CD4-positive, CD25-positive, alpha-beta regulatory T cell (primary cell): ENCODE data around the gene CBY2. TPM values are rescaled to one million over a fixed set of nuclear protein-coding genes. Genes with fewer than 3 reads are reported as not detected.

Experiments used
- ATAC-seq, 2 donors: fragments of 150-1000 bp; cut with Tn5 transposase; one replicate each; pipeline ENCODE4 v1.10.0; 2021; ENCODE audit warnings: low read depth in 2 of 2, moderate number of reproducible peaks in 2 of 2, moderate library complexity in 1 of 2
- DNase-seq, 3 donors: peaks; one replicate each; pipeline versions ENCODE4 v3.0.0 to v3.0.0-alpha.2; 2012 to 2022; ENCODE audit warnings: mixed read lengths in 1 of 3
- H3K27ac ChIP-seq: one replicate; pipeline ENCODE4 v1.7.0; 2013; ENCODE audit warnings: mild to moderate bottlenecking, low read length; ENCODE audit not compliant: insufficient read depth, poor library complexity, severe bottlenecking
- H3K27me3 ChIP-seq: one replicate; pipeline ENCODE4 v1.7.0; 2013; ENCODE audit warnings: low read length; ENCODE audit not compliant: control insufficient read depth, insufficient read depth
- H3K36me3 ChIP-seq: one replicate; pipeline ENCODE4 v1.7.0; 2013; ENCODE audit warnings: mild to moderate bottlenecking, low read length, moderate library complexity; ENCODE audit not compliant: control insufficient read depth, insufficient read depth
- H3K4me1 ChIP-seq: 2 replicates; pipeline ENCODE4 v1.7.0; 2013; ENCODE audit warnings: mild to moderate bottlenecking, low read length; ENCODE audit not compliant: insufficient read depth, control insufficient read depth, poor library complexity, severe bottlenecking
- H3K4me3 ChIP-seq: one replicate; pipeline ENCODE4 v1.7.0; 2013; ENCODE audit warnings: low read depth, mild to moderate bottlenecking, low read length, moderate library complexity
- H3K9me3 ChIP-seq, 2 experiments: 1 replicate in 1 of 2; 2 replicates in 1 of 2; pipeline ENCODE4 v1.7.0; 2013; ENCODE audit warnings: low read length in 2 of 2, mild to moderate bottlenecking in 1 of 2, moderate library complexity in 1 of 2; ENCODE audit not compliant: control insufficient read depth in 2 of 2
- H3K27ac Mint-ChIP-seq, 3 donors: one replicate each; pipeline ENCODE4 v1.8.0; 2020 to 2022; ENCODE audit warnings: mild to moderate bottlenecking in 3 of 3, mixed read lengths in 3 of 3, moderate library complexity in 2 of 3
- H3K27me3 Mint-ChIP-seq: one replicate; pipeline ENCODE4 v1.8.0; 2022; ENCODE audit warnings: mild to moderate bottlenecking, mixed read lengths
- H3K36me3 Mint-ChIP-seq: one replicate; pipeline ENCODE4 v1.8.0; 2020; ENCODE audit warnings: mixed read lengths
- H3K4me1 Mint-ChIP-seq, 4 donors: one replicate each; pipeline ENCODE4 v1.8.0; 2020 to 2022; ENCODE audit warnings: mixed read lengths in 4 of 4, mild to moderate bottlenecking in 1 of 4
- H3K4me3 Mint-ChIP-seq, 4 donors: one replicate each; pipeline ENCODE4 v1.8.0; 2020 to 2022; ENCODE audit warnings: mild to moderate bottlenecking in 4 of 4, mixed read lengths in 4 of 4, moderate library complexity in 3 of 4
- H3K9me3 Mint-ChIP-seq, 7 donors: one replicate each; pipeline ENCODE4 v1.8.0; 2020 to 2022; ENCODE audit warnings: mixed read lengths in 7 of 7, mild to moderate bottlenecking in 3 of 7, moderate library complexity in 2 of 7
- polyA plus RNA-seq, 4 donors: library from polyadenylated mRNA; unstranded; fragments of 300-500 nt; fragmentation: Illumina TruSeq; gene quantifications; one replicate each; pipeline ENCODE4 v1.2.3, GENCODE V29; 2021
- total RNA-seq: library from RNA; stranded (reverse); gene quantifications from one replicate; pipeline ENCODE4 v1.2.3, GENCODE V29; 2022

CBY2 gene
- total and polyA plus RNA-seq, 5 donors from 2014 or later, result 0.16 to 0.96 (median 0.40) TPM

DNA sequence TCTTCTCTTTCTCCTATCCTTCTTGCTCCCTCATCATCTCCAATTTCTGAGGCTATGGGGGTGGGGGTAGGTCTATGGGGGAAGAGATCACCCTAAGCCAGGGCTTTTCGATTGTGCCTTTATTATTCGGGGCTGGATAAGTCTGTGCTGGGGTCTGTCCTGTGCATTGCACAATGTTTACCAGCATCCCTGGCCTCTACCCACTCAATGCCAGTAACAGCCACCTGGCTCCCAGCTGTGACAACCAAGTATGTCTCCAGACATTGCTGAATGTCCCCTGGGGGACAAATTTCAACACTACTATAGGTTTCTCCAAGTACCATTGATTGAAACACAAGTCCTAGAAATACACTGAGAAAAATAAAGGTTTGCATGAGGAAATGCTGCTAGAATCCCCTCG lies 13.2 kb downstream of the CBY2 start:
- Mint-ChIP-seq H3K4me3 (no peak overlapping the region), H3K27ac (peak overlapping the region in 2 of 3 donors; percentile 4 to 40)
- DNase-seq, result no peak

DNA sequence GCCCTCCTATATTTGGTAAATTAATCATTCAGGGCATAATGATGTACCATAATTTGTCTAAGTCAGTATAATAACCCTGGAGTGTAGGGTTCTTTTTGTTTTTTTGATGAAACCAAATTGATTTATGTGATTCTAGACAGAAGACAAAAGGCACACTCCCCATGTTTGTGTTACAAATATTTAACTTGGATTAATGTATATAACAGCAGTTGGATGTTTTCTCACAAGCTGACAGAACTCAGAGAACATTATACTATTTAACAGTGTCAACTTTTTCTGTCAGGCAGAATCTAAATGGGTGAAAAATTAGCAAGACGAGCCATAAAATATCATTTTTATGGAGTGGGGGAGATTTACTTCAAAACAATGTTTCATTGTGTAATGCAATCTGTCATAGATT lies 15.2 kb downstream of the CBY2 start:
- Mint-ChIP-seq H3K4me3 (no peak overlapping the region), H3K36me3 (no peaks in the 10 kb centered on the region), H3K4me1 (peaks cover 0 to 3% (median 0%) of the 10 kb centered on the region in 4 donors), H3K27ac (no peak overlapping the region), H3K9me3 (no peaks in the 10 kb centered on the region), H3K27me3 (no peaks in the 10 kb centered on the region)
- no peak for DNase-seq
- H3K4me1 ChIP-seq, result no peaks in the 10 kb centered on the region
- no peak for ATAC-seq
- H3K27me3 ChIP-seq, result no peaks in the 10 kb centered on the region
- H3K4me3 ChIP-seq, result no peak overlapping the region
- H3K27ac ChIP-seq, result no peak overlapping the region
- H3K36me3 ChIP-seq, result no peaks in the 10 kb centered on the region
- H3K9me3 ChIP-seq, result no peaks in the 10 kb centered on the region

More for the DNA sequence above, 13.2 kb downstream of the CBY2 start:
- Histone ChIP-seq H3K9me3 (no peaks in the 10 kb centered on the region), H3K36me3 (no peaks in the 10 kb centered on the region), H3K4me1 (no peaks in the 10 kb centered on the region), H3K27ac (no peak overlapping the region), H3K27me3 (no peaks in the 10 kb centered on the region), H3K4me3 (no peak overlapping the region)
- Mint-ChIP-seq H3K36me3 (no peaks in the 10 kb centered on the region), H3K4me1 (peaks cover 0 to 3% (median 0%) of the 10 kb centered on the region in 4 donors), H3K9me3 (no peaks in the 10 kb centered on the region), H3K27me3 (no peaks in the 10 kb centered on the region)
- ATAC-seq, result no peak

DNA sequence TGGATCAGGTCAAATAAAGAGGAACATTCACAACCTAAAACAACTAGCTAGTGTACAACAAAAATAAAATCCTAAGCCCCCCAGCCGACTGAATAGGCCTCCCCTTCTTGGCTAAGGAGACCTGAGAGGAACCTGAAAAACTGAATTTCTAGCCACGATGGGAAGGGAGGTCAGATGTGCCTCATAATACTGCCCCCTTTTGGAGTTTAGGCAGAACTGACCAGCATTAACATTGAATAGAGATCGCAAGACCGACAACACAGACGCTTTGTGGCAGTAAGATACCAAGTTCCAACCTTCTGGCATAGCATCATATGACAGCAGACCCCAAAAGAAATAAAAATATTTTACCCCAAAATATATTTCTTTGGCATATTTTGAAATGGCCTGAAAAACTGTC lies 15.9 kb downstream of the CBY2 start:
- Mint-ChIP-seq H3K9me3 (no peaks in the 10 kb centered on the region), H3K4me1 (peaks cover 0 to 3% (median 0%) of the 10 kb centered on the region in 4 donors), H3K27ac (peak overlapping the region in 1 of 3 donors; percentile 32), H3K4me3 (no peak overlapping the region), H3K27me3 (no peaks in the 10 kb centered on the region), H3K36me3 (no peaks in the 10 kb centered on the region)
- H3K9me3 ChIP-seq, result no peaks in the 10 kb centered on the region
- H3K27ac ChIP-seq, result no peak overlapping the region
- no peaks in the 10 kb centered on the region for H3K4me1 ChIP-seq
- H3K4me3 ChIP-seq, result no peak overlapping the region
- peak in 2 of 3 donors; percentile 27 to 38 for DNase-seq
- H3K27me3 ChIP-seq, result no peaks in the 10 kb centered on the region
- no peaks in the 10 kb centered on the region for H3K36me3 ChIP-seq
- ATAC-seq, result no peak

DNA sequence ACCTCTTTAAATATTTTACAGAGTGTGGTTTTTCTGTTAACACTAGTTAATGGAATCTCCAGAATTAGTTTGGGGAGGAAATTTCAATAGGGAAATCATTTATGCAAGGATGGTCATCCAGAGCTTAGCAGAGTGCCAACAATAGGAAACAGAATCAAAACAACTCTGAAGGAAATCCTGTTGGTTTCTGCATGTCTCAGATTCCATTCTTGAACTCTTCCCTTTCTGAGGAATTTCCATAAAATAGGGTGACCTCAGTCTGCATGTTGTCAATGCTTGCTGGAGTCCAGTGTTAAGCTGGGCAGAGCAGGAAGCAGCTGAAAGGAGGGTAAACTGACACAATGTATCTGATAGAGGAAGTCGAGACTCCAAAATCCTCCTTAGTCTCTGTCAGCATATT lies 16.9 kb downstream of the CBY2 start:
- no peaks in the 10 kb centered on the region for H3K4me1 ChIP-seq
- no peak overlapping the region for H3K4me3 ChIP-seq
- peaks cover 0 to 3% (median 0%) of the 10 kb centered on the region in 4 donors for H3K4me1 Mint-ChIP-seq
- no peak overlapping the region for H3K27ac ChIP-seq
- ATAC-seq (no peak), DNase-seq (no peak)
- H3K27ac Mint-ChIP-seq, result no peak overlapping the region
- H3K4me3 Mint-ChIP-seq, result no peak overlapping the region
- no peaks in the 10 kb centered on the region for H3K27me3 ChIP-seq
- H3K36me3 Mint-ChIP-seq, result no peaks in the 10 kb centered on the region
- no peaks in the 10 kb centered on the region for H3K9me3 Mint-ChIP-seq
- no peaks in the 10 kb centered on the region for H3K36me3 ChIP-seq
- no peaks in the 10 kb centered on the region for H3K27me3 Mint-ChIP-seq
- H3K9me3 ChIP-seq, result no peaks in the 10 kb centered on the region

DNA sequence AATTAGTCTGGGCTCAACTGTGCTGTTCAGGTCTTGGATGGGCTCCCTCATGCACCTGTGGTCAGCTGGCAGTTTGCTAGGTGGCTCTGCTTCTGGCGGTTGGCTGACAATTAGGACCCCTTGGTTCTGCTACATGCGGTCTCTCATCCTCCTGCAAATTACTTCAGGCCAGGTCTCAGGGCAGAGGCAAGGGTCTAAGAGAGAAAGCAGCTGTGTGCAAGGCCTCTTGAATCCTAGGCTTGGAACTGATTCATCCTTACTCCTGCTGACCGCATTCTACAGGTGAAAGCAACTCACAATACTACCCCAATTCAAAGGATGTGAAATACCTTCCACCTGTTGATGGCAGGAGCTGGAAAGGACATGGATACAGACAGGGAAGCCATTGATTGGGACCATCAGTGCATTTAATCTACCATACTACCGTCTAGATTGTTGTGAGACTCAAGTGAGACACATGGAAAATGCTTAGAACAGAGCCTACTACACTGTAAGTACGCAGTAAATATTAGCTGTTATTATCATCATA lies 19.1 kb downstream of the CBY2 start:
- no peak overlapping the region for H3K27ac ChIP-seq

DNA sequence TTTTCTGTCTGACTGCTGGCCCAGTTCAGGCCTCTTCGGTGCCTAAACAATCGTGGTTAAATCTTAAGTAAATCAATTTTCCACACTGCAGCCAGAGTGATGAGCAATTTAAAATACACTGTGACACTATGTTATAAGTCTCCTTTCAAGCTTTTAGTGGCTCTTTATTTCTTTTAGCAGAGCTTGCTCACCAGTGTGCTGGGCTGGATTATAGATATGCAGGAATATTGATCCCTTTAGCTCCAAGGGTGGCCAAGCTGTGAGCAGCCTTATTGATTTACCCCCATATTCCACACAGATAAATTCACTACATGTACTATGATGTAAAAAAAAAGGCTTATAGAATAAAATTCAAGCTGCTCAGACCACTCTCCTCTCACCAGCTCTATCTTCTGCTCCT lies 21.7 kb downstream of the CBY2 start:
- ATAC-seq (no peak), DNase-seq (no peak)
- H3K4me1 Mint-ChIP-seq, result no peaks in the 10 kb centered on the region
- no peak overlapping the region for H3K27ac Mint-ChIP-seq
- H3K27me3 ChIP-seq, result no peaks in the 10 kb centered on the region
- no peak overlapping the region for H3K4me3 Mint-ChIP-seq
- no peaks in the 10 kb centered on the region for H3K36me3 ChIP-seq
- no peaks in the 10 kb centered on the region for H3K36me3 Mint-ChIP-seq
- no peak overlapping the region for H3K27ac ChIP-seq
- H3K9me3 ChIP-seq, result no peaks in the 10 kb centered on the region
- no peaks in the 10 kb centered on the region for H3K4me1 ChIP-seq
- no peaks in the 10 kb centered on the region for H3K9me3 Mint-ChIP-seq
- H3K27me3 Mint-ChIP-seq, result no peaks in the 10 kb centered on the region
- H3K4me3 ChIP-seq, result no peak overlapping the region

More for the DNA sequence above, 19.1 kb downstream of the CBY2 start:
- no peaks in the 10 kb centered on the region for H3K36me3 Mint-ChIP-seq
- no peaks in the 10 kb centered on the region for H3K4me1 ChIP-seq
- no peak overlapping the region for H3K4me3 Mint-ChIP-seq
- H3K9me3 ChIP-seq, result no peaks in the 10 kb centered on the region
- no peak overlapping the region for H3K27ac Mint-ChIP-seq
- peaks cover 0 to 3% (median 0%) of the 10 kb centered on the region in 4 donors for H3K4me1 Mint-ChIP-seq
- no peak for ATAC-seq
- no peak overlapping the region for H3K4me3 ChIP-seq
- DNase-seq, result no peak
- H3K36me3 ChIP-seq, result no peaks in the 10 kb centered on the region
- H3K27me3 ChIP-seq, result no peaks in the 10 kb centered on the region
- no peaks in the 10 kb centered on the region for H3K9me3 Mint-ChIP-seq
- no peaks in the 10 kb centered on the region for H3K27me3 Mint-ChIP-seq

DNA sequence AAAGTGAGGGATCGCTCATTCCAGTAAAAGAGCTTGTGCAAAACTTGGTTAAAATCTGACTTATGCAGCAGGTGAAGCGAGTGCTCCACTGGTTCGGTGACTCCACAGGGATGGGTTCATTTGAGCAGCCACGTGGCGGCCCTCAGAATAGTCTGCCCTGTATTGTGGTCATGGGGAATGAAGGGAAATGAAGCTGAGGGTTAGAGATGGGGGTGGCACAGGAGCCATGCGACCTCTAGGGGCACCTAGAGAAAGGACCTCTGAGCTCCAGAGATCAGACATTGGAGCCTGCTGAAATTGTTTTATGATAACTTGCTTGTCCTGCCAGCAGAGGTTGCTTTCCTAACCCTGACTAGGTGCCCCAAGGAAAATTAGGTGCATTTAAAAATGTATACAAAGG lies 26.6 kb downstream of the CBY2 start:
- DNase-seq (peak in 1 of 3 donors; percentile 9), ATAC-seq (no peak)
- Histone ChIP-seq H3K27me3 (no peaks in the 10 kb centered on the region), H3K4me3 (no peak overlapping the region), H3K27ac (no peak overlapping the region), H3K4me1 (no peaks in the 10 kb centered on the region), H3K9me3 (no peaks in the 10 kb centered on the region), H3K36me3 (no peaks in the 10 kb centered on the region)
- H3K9me3 Mint-ChIP-seq, result no peaks in the 10 kb centered on the region
- H3K4me1 Mint-ChIP-seq, result no peaks in the 10 kb centered on the region
- no peak overlapping the region for H3K4me3 Mint-ChIP-seq
- no peaks in the 10 kb centered on the region for H3K36me3 Mint-ChIP-seq
- no peaks in the 10 kb centered on the region for H3K27me3 Mint-ChIP-seq
- no peak overlapping the region for H3K27ac Mint-ChIP-seq

DNA sequence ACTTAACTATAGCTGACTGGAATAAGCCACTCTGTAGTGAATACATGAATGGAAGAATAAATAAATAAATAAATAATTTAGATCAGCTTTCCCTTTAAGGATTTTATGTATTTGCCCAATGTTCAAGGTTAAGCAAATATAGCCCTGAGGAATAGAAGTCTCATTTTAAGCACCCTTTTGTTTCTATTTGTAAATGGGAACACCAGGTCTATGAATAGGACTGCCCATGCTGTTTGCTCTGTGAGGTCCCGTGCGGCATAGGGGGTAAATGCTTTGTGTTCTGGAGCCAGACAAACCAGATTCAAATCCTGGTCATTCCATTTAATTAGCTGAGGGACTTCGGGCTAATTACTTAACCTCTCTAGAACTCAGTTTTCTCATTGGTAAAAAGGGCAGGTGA lies 29.3 kb downstream of the CBY2 start:
- Mint-ChIP-seq H3K27me3 (no peaks in the 10 kb centered on the region), H3K36me3 (no peaks in the 10 kb centered on the region), H3K9me3 (peaks cover 0 to 3% (median 0%) of the 10 kb centered on the region in 7 donors), H3K4me1 (no peaks in the 10 kb centered on the region), H3K4me3 (no peak overlapping the region), H3K27ac (no peak overlapping the region)
- Histone ChIP-seq H3K9me3 (no peaks in the 10 kb centered on the region), H3K4me1 (no peaks in the 10 kb centered on the region), H3K4me3 (no peak overlapping the region), H3K27ac (no peak overlapping the region), H3K36me3 (no peaks in the 10 kb centered on the region), H3K27me3 (no peaks in the 10 kb centered on the region)
- ATAC-seq (no peak), DNase-seq (no peak)
